ENCODE results near the gene DENND4A.
"Not testable (repeated sequence)": the region's sequence is repeated elsewhere in the genome, so short reads cannot be mapped to it uniquely, and the experiment has no call there.

Gene DENND4A

DNA sequence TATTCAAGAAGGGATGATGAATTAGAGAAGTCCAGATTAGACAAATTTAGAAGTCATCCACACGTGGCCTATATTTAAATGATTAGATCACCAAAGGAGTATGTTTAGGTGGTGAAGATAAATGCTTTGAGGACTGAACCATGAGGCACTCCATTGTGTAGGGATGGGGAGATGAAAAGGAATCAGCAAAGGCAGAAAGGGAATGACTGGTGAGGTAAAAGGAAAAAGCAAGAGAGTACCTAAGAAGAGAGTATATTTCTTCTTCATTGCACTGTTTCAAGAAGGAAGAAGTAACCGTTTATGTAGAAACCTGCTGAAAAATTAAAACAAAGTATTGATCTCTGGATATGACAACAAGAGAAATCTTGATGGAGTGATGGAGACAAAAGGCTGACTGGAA is 40.7 kb downstream of the DENND4A start:
- no peak for DNase-seq

- no peak for DNase-seq
Observed at GRCh38 chr15:65747265-65747664, 44.8 kb downstream of the DENND4A start.

GRCh38 chr15:65743637-65744252 is 48.3 kb downstream of the DENND4A start:
- no peak for DNase-seq

DNA sequence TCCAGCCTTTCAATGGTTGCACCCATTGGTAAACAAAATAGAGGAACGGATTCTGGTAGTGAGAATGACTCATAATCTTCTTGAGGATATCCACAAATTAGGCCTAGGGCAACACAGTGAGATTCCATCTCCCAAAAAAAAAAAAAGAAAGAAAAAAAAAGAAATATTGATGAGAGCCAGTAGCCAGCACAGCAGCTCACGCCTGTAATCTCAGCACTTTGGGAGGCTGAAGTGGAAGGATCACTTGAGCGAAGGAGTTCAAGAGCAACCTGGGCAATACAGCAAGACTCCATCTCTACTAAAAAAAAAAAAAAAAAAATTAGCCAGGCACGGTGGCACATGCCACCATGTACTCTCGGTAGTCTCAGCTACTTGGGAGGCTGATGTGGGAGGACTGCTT is 51.9 kb downstream of the DENND4A start:
- DNase-seq: no peak

DNA sequence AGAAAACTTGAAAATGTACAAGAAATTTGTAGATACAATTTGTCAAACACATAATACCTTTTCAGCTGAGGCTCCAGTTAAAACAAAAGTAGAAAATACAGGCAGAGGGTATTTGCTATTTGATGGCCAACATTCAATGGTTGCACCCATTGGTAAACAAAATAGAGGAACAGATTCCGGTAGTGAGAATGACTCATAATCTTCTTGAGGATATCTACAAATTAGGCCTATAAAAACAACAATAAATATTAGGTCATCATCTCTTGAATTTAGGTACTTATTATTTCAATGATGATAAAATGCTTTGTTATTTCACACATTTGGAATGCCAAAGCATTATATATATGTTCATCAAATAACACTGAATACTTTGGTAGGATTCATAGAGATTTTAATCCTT is 53.4 kb downstream of the DENND4A start:
- DNase-seq: no peak

DNA sequence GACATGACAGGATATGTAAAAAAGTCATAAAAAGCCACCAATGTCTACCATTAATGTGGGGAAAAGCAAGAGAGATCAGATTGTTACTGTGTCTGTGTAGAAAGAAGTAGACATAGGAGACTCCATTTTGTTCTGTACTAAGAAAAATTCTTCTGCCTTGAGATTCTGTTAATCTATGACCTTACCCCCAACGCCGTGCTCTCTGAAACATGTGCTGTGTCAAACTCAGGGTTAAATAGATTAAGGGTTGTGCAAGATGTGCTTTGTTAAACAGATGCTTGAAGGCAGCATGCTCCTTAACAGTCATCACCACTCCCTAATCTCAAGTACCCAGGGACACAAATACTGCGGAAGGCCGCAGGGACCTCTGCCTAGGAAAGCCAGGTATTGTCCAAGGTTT is 58.5 kb downstream of the DENND4A start:
- not testable (repeated sequence) for DNase-seq

DNA sequence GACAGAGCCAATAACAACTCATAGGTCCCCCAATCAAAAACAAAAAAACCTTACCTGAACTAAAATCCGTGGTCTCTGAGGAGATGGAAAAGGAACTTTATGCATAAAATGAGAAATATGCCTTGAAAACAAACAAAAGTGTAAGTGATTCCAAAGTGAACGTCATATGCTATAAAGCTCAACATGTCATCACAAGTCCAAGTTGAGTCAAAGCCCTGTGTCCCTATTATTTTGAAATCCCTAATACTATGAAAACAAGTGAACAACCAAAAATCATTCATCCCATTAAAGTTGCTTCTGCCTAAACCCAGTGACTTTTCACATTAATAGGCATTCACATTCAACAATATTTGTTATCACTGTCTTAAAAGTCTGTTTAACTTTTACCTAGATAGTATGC is 59.4 kb downstream of the DENND4A start:
- DNase-seq: no peak

GRCh38 chr15:65731926-65732325 is 60.2 kb downstream of the DENND4A start:
- peak; percentile 16 for DNase-seq

- peak; percentile 47 for DNase-seq
Observed at GRCh38 chr15:65730549-65731172, 61.4 kb downstream of the DENND4A start.

DNA sequence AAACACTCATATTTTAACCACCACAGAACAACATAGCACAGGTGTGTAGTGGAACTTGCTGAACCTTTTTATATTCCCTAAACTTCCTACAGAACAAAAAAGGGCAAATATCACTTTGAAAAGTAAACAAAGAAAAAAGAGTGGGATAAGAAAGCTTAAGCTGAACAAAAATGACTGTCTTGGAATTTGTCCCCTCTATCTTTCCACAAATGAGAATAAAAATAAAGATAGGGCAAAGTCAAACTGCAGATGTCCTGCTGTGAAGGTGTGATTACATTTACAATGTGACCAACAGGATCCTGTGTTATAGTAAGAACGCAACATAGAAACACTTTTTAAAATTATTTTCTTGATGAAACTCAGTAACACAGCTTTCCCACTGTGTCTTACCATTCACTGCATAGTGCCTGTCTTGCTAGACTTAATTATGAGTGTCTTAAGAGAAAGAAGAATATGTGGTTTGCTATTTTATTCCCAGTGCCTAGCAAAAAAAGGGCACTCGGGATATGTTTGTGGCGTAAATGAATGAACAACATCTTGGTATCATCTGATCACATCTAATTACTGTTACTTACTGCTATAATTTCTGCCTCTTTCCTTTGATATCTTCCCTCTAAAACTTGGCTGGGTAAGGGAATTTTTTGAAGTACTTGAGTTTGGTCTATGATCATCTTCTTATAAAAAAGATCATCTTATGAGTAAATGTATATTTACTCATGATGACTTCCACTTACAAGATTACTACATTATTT is 67.5 kb downstream of the DENND4A start:
- no peak for DNase-seq

- no peak for DNase-seq
Observed at GRCh38 chr15:65723876-65724275, 68.2 kb downstream of the DENND4A start.

- no peak for DNase-seq
Observed at GRCh38 chr15:65722191-65722590, 69.9 kb downstream of the DENND4A start.

DNA sequence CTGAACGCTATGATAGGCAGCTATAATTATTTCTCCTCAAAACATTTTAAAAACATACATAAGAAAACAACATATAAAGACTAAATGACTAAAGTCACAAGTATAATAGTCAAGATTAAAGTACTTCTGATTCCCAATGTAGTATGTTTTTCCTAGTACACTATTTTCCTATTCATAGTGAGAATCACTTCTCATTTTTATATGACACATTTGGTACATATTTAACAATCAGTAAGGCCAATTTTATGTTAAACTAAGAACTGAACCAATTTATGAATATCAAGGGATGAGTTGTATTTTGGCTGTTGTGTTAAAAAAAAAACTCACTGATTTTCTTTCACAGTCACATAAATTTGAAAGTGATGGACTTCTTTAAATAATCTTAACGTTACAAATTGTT is 79.7 kb downstream of the DENND4A start:
- no peak for DNase-seq

DNA sequence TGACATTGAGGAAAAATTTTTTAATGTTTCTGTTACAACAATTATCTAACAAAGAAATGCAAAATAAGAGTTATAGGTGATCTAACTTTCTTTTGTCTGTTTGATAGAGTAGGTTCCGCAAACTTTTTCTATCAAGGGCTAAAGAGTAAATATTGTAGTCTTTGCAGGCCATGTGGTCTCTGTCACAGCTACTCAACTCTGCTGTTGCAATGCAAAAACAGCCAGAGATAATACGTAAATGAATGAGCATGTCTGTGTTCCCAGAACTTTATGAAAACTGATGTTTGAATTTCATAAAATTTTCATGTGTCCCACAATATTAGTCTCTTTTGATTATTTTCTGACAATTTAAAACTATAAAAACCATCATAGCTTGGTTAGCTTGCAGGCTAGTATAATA is 97.0 kb downstream of the DENND4A start:
- DNase-seq: no peak

DNA sequence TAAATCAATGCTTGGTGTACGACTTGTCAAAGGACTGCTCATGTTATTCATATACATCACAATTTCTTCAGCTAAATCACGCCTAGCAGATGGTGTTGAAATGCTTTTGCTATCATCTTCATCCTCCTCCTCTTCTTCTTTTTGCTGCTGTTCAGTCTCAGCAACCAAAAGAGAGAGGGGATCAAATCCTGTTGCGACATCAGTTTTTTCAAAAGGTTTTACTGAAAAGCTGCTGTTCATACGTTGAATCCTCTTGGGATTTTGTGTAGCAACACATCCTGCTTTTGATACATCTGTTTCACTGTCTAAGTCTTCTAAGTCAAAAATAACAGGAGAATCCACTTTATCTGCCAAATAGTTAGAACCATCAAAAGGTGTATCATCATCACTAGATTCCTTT is 101.3 kb downstream of the DENND4A start:
- DNase-seq: no peak

- DNase-seq: no peak
Observed at GRCh38 chr15:65690173-65690572, 101.9 kb downstream of the DENND4A start.

- no peak for DNase-seq
Observed at GRCh38 chr15:65688462-65688861, 103.6 kb downstream of the DENND4A start.

- DNase-seq: no peak
Observed at GRCh38 chr15:65682404-65682911, 109.6 kb downstream of the DENND4A start.

DNA sequence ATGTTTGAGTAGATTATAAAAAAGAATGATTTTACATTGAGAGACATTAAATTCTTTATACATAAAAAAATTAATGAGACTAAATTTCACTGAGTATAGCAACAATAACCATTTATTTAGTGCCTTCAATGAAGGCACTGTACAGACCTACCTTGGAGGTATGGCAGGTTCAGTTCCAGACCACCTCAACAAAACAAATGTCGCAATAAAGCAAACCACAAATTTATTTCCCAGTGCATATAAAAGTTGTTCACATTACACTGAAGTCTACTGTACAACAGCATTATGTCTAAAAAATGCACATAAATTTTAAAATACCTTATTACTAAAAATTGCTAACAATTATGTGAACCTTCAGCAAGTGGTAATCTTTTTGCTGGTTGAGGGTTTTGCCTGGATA is 111.5 kb downstream of the DENND4A start:
- DNase-seq: no peak

GRCh38 chr15:65676123-65676522 is 116.0 kb downstream of the DENND4A start:
- no peak for DNase-seq

- DNase-seq: no peak
Observed at GRCh38 chr15:65675551-65675950, 116.5 kb downstream of the DENND4A start.

DNA sequence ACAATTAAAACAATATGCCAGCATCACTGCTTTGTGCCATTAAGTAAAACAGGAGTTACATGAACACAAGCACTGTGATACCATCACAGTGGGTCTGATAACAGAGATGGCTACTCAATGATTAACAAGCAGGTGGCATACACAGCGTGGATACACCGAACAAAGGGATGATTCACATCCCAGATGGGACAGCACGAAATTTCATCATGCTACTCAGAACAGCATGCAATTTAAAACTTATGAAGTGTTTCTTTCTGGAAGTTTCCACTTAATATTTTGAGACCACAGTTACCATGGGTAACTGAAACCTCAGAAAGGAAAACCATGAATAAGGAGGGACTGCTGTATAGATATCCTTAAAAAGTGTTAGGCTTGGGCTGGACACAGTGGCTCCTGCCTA is 125.8 kb downstream of the DENND4A start:
- peak; percentile 26 for DNase-seq

- DNase-seq: no peak
Observed at GRCh38 chr15:65663521-65663920, 128.6 kb downstream of the DENND4A start.

GRCh38 chr15:65660927-65661326 is 131.2 kb downstream of the DENND4A start:
- DNase-seq: no peak

All from fibroblast of skin of right biceps (primary cell).